ENCODE results near the gene PSMD2.

GRCh38 chr3:184275961-184276910 lies 22.8 kb upstream of the PSMD2 start, which contains the start of gene ECE2:
- TF ChIP-seq HDAC2 (IDR thresholded peaks at IDR 0.05; ENCODE audit: borderline replicate concordance in 1 of 2, low read depth in 2 of 2, low read length in 2 of 2), result no peak
- TF ChIP-seq CEBPB (IDR thresholded peaks at IDR 0.05; ENCODE audit: low read depth, low read length), result no peak
- TF ChIP-seq EZH2 (IDR thresholded peaks at IDR 0.05; ENCODE audit: low read depth, low read length, severe bottlenecking), result peak; percentile 43

Measured in H1 (cell line).